GM21786 (cell line): ENCODE results near the gene RABGGTA.
A peak's percentile ranks its signal among the peaks of the same experiment; 100 is the strongest.

Source experiments
- ATAC-seq: cut with Tn5 transposase; IDR thresholded peaks from one replicate; pipeline ENCODE4 v1.9.1; 2021; ENCODE audit not compliant: unreplicated experiment

The RABGGTA gene

GRCh38 chr14:24280797-24281460 is 9.5 kb upstream of the RABGGTA start:
- no peak for ATAC-seq

- ATAC-seq = peak; percentile 81
Measured at GRCh38 chr14:24279301-24280186, 8.1 kb upstream of the RABGGTA start.

GRCh38 chr14:24278424-24278823 is 7.0 kb upstream of the RABGGTA start:
- no peak for ATAC-seq

- no peak for ATAC-seq
Measured at GRCh38 chr14:24277606-24278321, 6.4 kb upstream of the RABGGTA start.

- no peak for ATAC-seq
Measured at GRCh38 chr14:24277071-24277470, 5.7 kb upstream of the RABGGTA start.

GRCh38 chr14:24274101-24274543 is 2.7 kb upstream of the RABGGTA start:
- peak; percentile 51 for ATAC-seq

- no peak for ATAC-seq
Measured at GRCh38 chr14:24273422-24273998, 2.1 kb upstream of the RABGGTA start.

GRCh38 chr14:24272467-24272866 is 1.1 kb upstream of the RABGGTA start:
- ATAC-seq = no peak

- ATAC-seq = no peak
Measured at GRCh38 chr14:24271834-24272263, 452 bp upstream of the RABGGTA start.

GRCh38 chr14:24270537-24271133 is 762 bp downstream of the RABGGTA start:
- ATAC-seq = no peak

GRCh38 chr14:24269910-24270536 is 1.4 kb downstream of the RABGGTA start:
- no peak for ATAC-seq

- no peak for ATAC-seq
Measured at GRCh38 chr14:24269368-24269767, 2.0 kb downstream of the RABGGTA start.

- ATAC-seq = no peak
Measured at GRCh38 chr14:24268225-24268624, 3.2 kb downstream of the RABGGTA start.

- ATAC-seq = no peak
Measured at GRCh38 chr14:24267516-24267915, 3.9 kb downstream of the RABGGTA start.

GRCh38 chr14:24266344-24267244 is 4.8 kb downstream of the RABGGTA start:
- ATAC-seq = no peak

GRCh38 chr14:24264298-24264697 is 7.1 kb downstream of the RABGGTA start:
- no peak for ATAC-seq

- no peak for ATAC-seq
Measured at GRCh38 chr14:24263848-24264247, 7.5 kb downstream of the RABGGTA start.

- ATAC-seq = no peak
Measured at GRCh38 chr14:24262821-24263733, 8.3 kb downstream of the RABGGTA start, which contains the start of gene TGM1. TSS of gene TGM1 (minus strand) at chr14:24263177. CDS start at chr14:24262352, 825 bp downstream.
